PFSK-1 (cell line): ENCODE measurements around the gene ABCF2.

Experiments
- FOXP2 ChIP-seq: optimal IDR thresholded peaks from 2 replicates; pipeline ENCODE3; 2011; ENCODE audit warnings: borderline replicate concordance, control low read depth, inconsistent platforms; ENCODE audit not compliant: insufficient read depth; ENCODE audit errors: extremely low read length, extremely low read depth
- POLR2AphosphoS5 ChIP-seq: IDR thresholded peaks from 2 replicates; pipeline ENCODE4 v1.6.1; 2012; ENCODE audit warnings: low read depth, mild to moderate bottlenecking, control low read depth, low read length, moderate library complexity
- SIN3A ChIP-seq: IDR thresholded peaks from 2 replicates; pipeline ENCODE4 v1.6.1; 2012; ENCODE audit warnings: mild to moderate bottlenecking, low read length, moderate library complexity, borderline replicate concordance; ENCODE audit not compliant: insufficient read depth
- TAF1 ChIP-seq: IDR thresholded peaks from 2 replicates; pipeline ENCODE4 v1.6.1; 2012; ENCODE audit warnings: low read length, control low read depth, borderline replicate concordance; ENCODE audit not compliant: insufficient read depth
- TF ChIP-seq, protein P1 (sequence below), 2 experiments: IDR thresholded peaks; 2 replicates each; pipeline versions ENCODE4 v1.6.1 to v1.8.0; 2011 to 2012; ENCODE audit warnings: low read depth in 2 of 2, low read length in 2 of 2, control low read depth in 1 of 2, inconsistent platforms in 1 of 2, mild to moderate bottlenecking in 1 of 2, moderate library complexity in 1 of 2; ENCODE audit not compliant: insufficient read depth in 1 of 2

Gene ABCF2

GRCh38 chr7:151226560-151226874 is 488 bp downstream of the ABCF2 start:
- TF ChIP-seq TAF1 (no peak), FOXP2 (no peak), POLR2AphosphoS5 (no peak), SIN3A (no peak)
- TF ChIP-seq, protein P1, sequence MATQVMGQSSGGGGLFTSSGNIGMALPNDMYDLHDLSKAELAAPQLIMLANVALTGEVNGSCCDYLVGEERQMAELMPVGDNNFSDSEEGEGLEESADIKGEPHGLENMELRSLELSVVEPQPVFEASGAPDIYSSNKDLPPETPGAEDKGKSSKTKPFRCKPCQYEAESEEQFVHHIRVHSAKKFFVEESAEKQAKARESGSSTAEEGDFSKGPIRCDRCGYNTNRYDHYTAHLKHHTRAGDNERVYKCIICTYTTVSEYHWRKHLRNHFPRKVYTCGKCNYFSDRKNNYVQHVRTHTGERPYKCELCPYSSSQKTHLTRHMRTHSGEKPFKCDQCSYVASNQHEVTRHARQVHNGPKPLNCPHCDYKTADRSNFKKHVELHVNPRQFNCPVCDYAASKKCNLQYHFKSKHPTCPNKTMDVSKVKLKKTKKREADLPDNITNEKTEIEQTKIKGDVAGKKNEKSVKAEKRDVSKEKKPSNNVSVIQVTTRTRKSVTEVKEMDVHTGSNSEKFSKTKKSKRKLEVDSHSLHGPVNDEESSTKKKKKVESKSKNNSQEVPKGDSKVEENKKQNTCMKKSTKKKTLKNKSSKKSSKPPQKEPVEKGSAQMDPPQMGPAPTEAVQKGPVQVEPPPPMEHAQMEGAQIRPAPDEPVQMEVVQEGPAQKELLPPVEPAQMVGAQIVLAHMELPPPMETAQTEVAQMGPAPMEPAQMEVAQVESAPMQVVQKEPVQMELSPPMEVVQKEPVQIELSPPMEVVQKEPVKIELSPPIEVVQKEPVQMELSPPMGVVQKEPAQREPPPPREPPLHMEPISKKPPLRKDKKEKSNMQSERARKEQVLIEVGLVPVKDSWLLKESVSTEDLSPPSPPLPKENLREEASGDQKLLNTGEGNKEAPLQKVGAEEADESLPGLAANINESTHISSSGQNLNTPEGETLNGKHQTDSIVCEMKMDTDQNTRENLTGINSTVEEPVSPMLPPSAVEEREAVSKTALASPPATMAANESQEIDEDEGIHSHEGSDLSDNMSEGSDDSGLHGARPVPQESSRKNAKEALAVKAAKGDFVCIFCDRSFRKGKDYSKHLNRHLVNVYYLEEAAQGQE (IDR thresholded peaks at IDR 0.05; ENCODE audit: insufficient read depth in 1 of 2, low read depth in 2 of 2, low read length in 2 of 2) = no peak

- TF ChIP-seq FOXP2 = no peak
- TF ChIP-seq, protein P1 (IDR thresholded peaks at IDR 0.05; ENCODE audit: insufficient read depth in 1 of 2, low read depth in 2 of 2, low read length in 2 of 2) = no peak
- no peak for TF ChIP-seq SIN3A
- TF ChIP-seq TAF1 = no peak
- TF ChIP-seq POLR2AphosphoS5 = no peak
Measured at GRCh38 chr7:151225948-151226510, 976 bp downstream of the ABCF2 start.

- TF ChIP-seq POLR2AphosphoS5 = no peak
- no peak for TF ChIP-seq SIN3A
- TF ChIP-seq, protein P1 (IDR thresholded peaks at IDR 0.05; ENCODE audit: insufficient read depth in 1 of 2, low read depth in 2 of 2, low read length in 2 of 2) = no peak
- TF ChIP-seq TAF1 = no peak
- TF ChIP-seq FOXP2 = no peak
Measured at GRCh38 chr7:151223728-151224127, 3.3 kb downstream of the ABCF2 start.

DNA sequence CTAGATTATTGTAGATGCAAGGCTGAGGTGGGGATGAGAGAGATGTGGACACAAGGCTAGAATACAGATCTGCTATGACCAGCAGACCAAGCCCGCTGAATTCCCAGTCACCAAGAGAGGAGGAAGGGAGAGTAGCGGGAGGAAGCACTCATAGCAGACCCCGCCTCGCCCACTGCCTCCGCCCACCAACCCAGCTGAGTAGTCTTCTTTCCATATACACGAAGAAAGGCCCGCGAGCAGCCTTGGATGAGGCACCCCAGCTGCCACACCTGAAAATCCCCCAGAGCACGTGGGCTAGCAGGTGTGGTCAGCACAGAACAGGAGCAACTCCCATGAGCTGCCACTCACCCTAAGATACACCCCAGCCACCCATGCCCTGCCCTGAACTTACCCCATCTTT is 8.8 kb downstream of the ABCF2 start:
- TF ChIP-seq SIN3A = no peak
- TF ChIP-seq TAF1 = no peak
- TF ChIP-seq FOXP2 = no peak
- TF ChIP-seq, protein P1 (IDR thresholded peaks at IDR 0.05; ENCODE audit: insufficient read depth in 1 of 2, low read depth in 2 of 2, low read length in 2 of 2) = no peak
- no peak for TF ChIP-seq POLR2AphosphoS5

GRCh38 chr7:151215396-151215795 is 11.6 kb downstream of the ABCF2 start:
- TF ChIP-seq FOXP2 = no peak
- TF ChIP-seq, protein P1 (IDR thresholded peaks at IDR 0.05; ENCODE audit: insufficient read depth in 1 of 2, low read depth in 2 of 2, low read length in 2 of 2) = no peak
- no peak for TF ChIP-seq SIN3A
- no peak for TF ChIP-seq TAF1
- no peak for TF ChIP-seq POLR2AphosphoS5
